WTC11 (cell line): ENCODE measurements around the gene RANBP6. TPM values are rescaled to one million over a fixed set of nuclear protein-coding genes. Genes with fewer than 3 reads are reported as not detected.

ENCODE experiments used
- ATAC-seq: fragments of 200-7000 bp; cut with Tn5 transposase; 2 replicates; pipeline ENCODE4 v1.10.0; 2021; ENCODE audit warnings: mild to moderate bottlenecking, moderate library complexity
- CTCF ChIA-PET: fragments of 300-600 bp; sonication (Branson Sonifier 250); formaldehyde crosslinking; loops from one replicate; lab custom pipeline; 2021; ENCODE audit warnings: antibody characterized with exemption; lab: Charles Lee
- POLR2A ChIA-PET: fragments of 350-600 bp; sonication (Branson Sonifier 250); formaldehyde crosslinking; loops from one replicate; lab custom pipeline; 2021; ENCODE audit warnings: antibody characterized with exemption; lab: Charles Lee
- DNase-seq: peaks from one replicate; pipeline ENCODE4 v3.0.0; 2021; ENCODE audit warnings: low spot score
- H3K27ac Mint-ChIP-seq: 2 replicates; pipeline ENCODE4 v1.8.0; 2021; ENCODE audit warnings: mixed read lengths
- H3K27me3 Mint-ChIP-seq: 2 replicates; pipeline ENCODE4 v1.8.0; 2021; ENCODE audit warnings: low read depth, mild to moderate bottlenecking, moderate library complexity, mixed read lengths
- H3K36me3 Mint-ChIP-seq: 2 replicates; pipeline ENCODE4 v1.8.0; 2021; ENCODE audit warnings: mixed read lengths
- H3K4me1 Mint-ChIP-seq: 2 replicates; pipeline ENCODE4 v1.8.0; 2022; ENCODE audit warnings: mixed read lengths
- H3K4me3 Mint-ChIP-seq: 2 replicates; pipeline ENCODE4 v1.8.0; 2021; ENCODE audit warnings: mild to moderate bottlenecking, moderate library complexity, mixed read lengths
- H3K9me3 Mint-ChIP-seq: 2 replicates; pipeline ENCODE4 v1.8.0; 2021; ENCODE audit warnings: mixed read lengths
- ATF1 ChIP-seq: sonication (generic); formaldehyde crosslinking; IDR thresholded peaks from 2 replicates; pipeline ENCODE4 v1.8.1; 2023; ENCODE audit warnings: mild to moderate bottlenecking, moderate library complexity, missing genetic modification reagents
- CDX4 ChIP-seq: fragments of 250-450 bp; sonication (Bioruptor Pico); IDR thresholded peaks from 2 replicates; pipeline ENCODE4 v1.9.0; 2021; ENCODE audit warnings: moderate library complexity, mild to moderate bottlenecking, inconsistent platforms, borderline replicate concordance
- FOXK1 ChIP-seq: sonication (generic); formaldehyde crosslinking; IDR thresholded peaks from 2 replicates; pipeline ENCODE4 v1.8.0; 2022; ENCODE audit warnings: mild to moderate bottlenecking, moderate library complexity, missing genetic modification reagents
- FOXP1 ChIP-seq: sonication (generic); formaldehyde crosslinking; IDR thresholded peaks from 2 replicates; pipeline ENCODE4 v1.8.0; 2022; ENCODE audit warnings: missing genetic modification reagents, mild to moderate bottlenecking, moderate library complexity, borderline replicate concordance
- GRHL2 ChIP-seq: fragments of 250-450 bp; sonication (Bioruptor Pico); IDR thresholded peaks from 2 replicates; pipeline ENCODE4 v1.8.0; 2022; ENCODE audit warnings: mild to moderate bottlenecking, moderate library complexity; ENCODE audit not compliant: insufficient replicate concordance, severe bottlenecking
- JAZF1 ChIP-seq: fragments of 250-450 bp; sonication (Bioruptor Pico); IDR thresholded peaks from 2 replicates; pipeline ENCODE4 v1.9.0; 2021; ENCODE audit warnings: moderate library complexity, mild to moderate bottlenecking, inconsistent platforms
- MXD4 ChIP-seq: fragments of 250-450 bp; sonication (Bioruptor Pico); IDR thresholded peaks from 2 replicates; pipeline ENCODE4 v1.8.0; 2021; ENCODE audit warnings: mild to moderate bottlenecking, moderate library complexity, borderline replicate concordance
- MYBL2 ChIP-seq: sonication (generic); formaldehyde crosslinking; IDR thresholded peaks from 2 replicates; pipeline ENCODE4 v1.8.1; 2023; ENCODE audit warnings: mild to moderate bottlenecking, moderate library complexity, missing genetic modification reagents
- RELA ChIP-seq: sonication (generic); formaldehyde crosslinking; IDR thresholded peaks from 2 replicates; pipeline ENCODE4 v1.8.1; 2022; ENCODE audit warnings: missing genetic modification reagents, mild to moderate bottlenecking, borderline replicate concordance
- SP1 ChIP-seq: sonication (generic); formaldehyde crosslinking; conservative IDR thresholded peaks from 2 replicates; pipeline ENCODE4 v1.8.1; 2022; ENCODE audit warnings: missing genetic modification reagents
- TEAD1 ChIP-seq: sonication (generic); formaldehyde crosslinking; IDR thresholded peaks from 2 replicates; pipeline ENCODE4 v1.8.0; 2022; ENCODE audit warnings: mild to moderate bottlenecking, missing genetic modification reagents
- ZNF138 ChIP-seq: sonication (generic); formaldehyde crosslinking; conservative IDR thresholded peaks from 2 replicates; pipeline ENCODE4 v1.8.1; 2022; ENCODE audit warnings: mild to moderate bottlenecking, moderate library complexity, missing genetic modification reagents
- ZNF423 ChIP-seq: fragments of 250-450 bp; sonication (Bioruptor Pico); IDR thresholded peaks from 2 replicates; pipeline ENCODE4 v2.1.2; 2022; ENCODE audit warnings: mild to moderate bottlenecking, moderate library complexity
- total RNA-seq: library from RNA; stranded (reverse); gene quantifications from 3 replicates; pipeline ENCODE4 v1.2.3, GENCODE V29; 2021
- TF ChIP-seq, protein P1 (sequence below): sonication (generic); formaldehyde crosslinking; IDR thresholded peaks from 2 replicates; pipeline ENCODE4 v1.8.1; 2022; ENCODE audit warnings: mild to moderate bottlenecking, moderate library complexity, missing genetic modification reagents
- TF ChIP-seq, protein P2 (sequence below): sonication (generic); formaldehyde crosslinking; IDR thresholded peaks from 2 replicates; pipeline ENCODE4 v1.8.1; 2023; ENCODE audit warnings: mild to moderate bottlenecking, missing genetic modification reagents
- TF ChIP-seq, protein P3 (sequence below): sonication (generic); formaldehyde crosslinking; IDR thresholded peaks from 2 replicates; pipeline ENCODE4 v1.8.1; 2023; ENCODE audit warnings: mild to moderate bottlenecking, missing genetic modification reagents
- TF ChIP-seq, protein P4 (sequence below): fragments of 250-450 bp; sonication (Bioruptor Pico); IDR thresholded peaks from 2 replicates; pipeline ENCODE4 v1.9.0; 2021; ENCODE audit warnings: mild to moderate bottlenecking
- TF ChIP-seq, protein P5 (sequence below): fragments of 250-450 bp; sonication (Bioruptor Pico); conservative IDR thresholded peaks from 2 replicates; pipeline ENCODE4 v1.9.0; 2021; ENCODE audit warnings: mild to moderate bottlenecking

RANBP6 gene
- total RNA-seq, 1 experiment from 2014 or later = 20.1 TPM

DNA sequence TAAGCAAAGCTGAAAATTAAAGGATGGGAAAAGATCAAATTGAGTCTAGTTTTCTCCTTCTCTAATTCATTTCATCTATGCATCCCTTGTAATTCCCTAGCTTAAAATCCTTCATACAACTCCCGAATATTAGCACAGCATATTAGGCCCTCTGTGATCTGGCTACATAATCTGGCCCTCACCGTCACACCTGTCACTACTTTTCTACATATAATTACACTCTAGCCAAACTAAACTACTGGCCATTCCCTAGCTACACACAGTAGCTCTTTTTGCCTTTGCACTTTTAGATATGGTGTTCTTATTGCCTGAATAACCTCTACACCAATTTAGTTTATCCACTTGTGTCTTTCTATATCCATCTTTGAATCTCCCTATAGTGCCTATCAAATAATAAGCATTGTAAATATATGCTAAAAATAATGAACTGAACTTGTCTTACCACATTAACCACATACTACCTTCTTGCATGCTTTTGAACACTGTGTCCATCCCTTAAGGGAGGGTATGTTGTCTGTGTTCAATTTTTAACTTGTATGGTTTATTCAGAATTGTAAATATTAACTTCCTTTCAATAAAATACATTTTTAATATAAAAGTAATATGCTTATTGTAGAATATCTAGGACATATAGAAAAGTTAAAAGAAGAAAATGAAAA, 15.9 kb downstream of the RANBP6 start:
- H3K27ac Mint-ChIP-seq = no peak overlapping the region
- peaks cover 8% of the 10 kb centered on the region for H3K4me1 Mint-ChIP-seq
- no peaks in the 10 kb centered on the region for H3K36me3 Mint-ChIP-seq
- no peaks in the 10 kb centered on the region for H3K9me3 Mint-ChIP-seq
- H3K27me3 Mint-ChIP-seq = no peaks in the 10 kb centered on the region
- TF ChIP-seq GRHL2 (CRISPR knock-in tag) (no peak), ZNF423 (CRISPR knock-in tag) (no peak), MYBL2 (CRISPR knock-in tag) (no peak), FOXK1 (CRISPR knock-in tag) (no peak), JAZF1 (CRISPR knock-in tag) (no peak), ATF1 (CRISPR knock-in tag) (no peak), SP1 (CRISPR knock-in tag) (no peak), TEAD1 (no peak), MXD4 (no peak), ZNF138 (CRISPR knock-in tag) (no peak), CDX4 (no peak), FOXP1 (no peak), RELA (CRISPR knock-in tag) (no peak)
- TF ChIP-seq, protein P1, sequence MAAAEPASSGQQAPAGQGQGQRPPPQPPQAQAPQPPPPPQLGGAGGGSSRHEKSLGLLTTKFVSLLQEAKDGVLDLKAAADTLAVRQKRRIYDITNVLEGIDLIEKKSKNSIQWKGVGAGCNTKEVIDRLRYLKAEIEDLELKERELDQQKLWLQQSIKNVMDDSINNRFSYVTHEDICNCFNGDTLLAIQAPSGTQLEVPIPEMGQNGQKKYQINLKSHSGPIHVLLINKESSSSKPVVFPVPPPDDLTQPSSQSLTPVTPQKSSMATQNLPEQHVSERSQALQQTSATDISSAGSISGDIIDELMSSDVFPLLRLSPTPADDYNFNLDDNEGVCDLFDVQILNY (CRISPR knock-in tag) = no peak
- TF ChIP-seq, protein P2, sequence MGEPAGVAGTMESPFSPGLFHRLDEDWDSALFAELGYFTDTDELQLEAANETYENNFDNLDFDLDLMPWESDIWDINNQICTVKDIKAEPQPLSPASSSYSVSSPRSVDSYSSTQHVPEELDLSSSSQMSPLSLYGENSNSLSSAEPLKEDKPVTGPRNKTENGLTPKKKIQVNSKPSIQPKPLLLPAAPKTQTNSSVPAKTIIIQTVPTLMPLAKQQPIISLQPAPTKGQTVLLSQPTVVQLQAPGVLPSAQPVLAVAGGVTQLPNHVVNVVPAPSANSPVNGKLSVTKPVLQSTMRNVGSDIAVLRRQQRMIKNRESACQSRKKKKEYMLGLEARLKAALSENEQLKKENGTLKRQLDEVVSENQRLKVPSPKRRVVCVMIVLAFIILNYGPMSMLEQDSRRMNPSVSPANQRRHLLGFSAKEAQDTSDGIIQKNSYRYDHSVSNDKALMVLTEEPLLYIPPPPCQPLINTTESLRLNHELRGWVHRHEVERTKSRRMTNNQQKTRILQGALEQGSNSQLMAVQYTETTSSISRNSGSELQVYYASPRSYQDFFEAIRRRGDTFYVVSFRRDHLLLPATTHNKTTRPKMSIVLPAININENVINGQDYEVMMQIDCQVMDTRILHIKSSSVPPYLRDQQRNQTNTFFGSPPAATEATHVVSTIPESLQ (CRISPR knock-in tag) = no peak
- TF ChIP-seq, protein P3, sequence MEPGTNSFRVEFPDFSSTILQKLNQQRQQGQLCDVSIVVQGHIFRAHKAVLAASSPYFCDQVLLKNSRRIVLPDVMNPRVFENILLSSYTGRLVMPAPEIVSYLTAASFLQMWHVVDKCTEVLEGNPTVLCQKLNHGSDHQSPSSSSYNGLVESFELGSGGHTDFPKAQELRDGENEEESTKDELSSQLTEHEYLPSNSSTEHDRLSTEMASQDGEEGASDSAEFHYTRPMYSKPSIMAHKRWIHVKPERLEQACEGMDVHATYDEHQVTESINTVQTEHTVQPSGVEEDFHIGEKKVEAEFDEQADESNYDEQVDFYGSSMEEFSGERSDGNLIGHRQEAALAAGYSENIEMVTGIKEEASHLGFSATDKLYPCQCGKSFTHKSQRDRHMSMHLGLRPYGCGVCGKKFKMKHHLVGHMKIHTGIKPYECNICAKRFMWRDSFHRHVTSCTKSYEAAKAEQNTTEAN (CRISPR knock-in tag) = no peak
- TF ChIP-seq, protein P4, sequence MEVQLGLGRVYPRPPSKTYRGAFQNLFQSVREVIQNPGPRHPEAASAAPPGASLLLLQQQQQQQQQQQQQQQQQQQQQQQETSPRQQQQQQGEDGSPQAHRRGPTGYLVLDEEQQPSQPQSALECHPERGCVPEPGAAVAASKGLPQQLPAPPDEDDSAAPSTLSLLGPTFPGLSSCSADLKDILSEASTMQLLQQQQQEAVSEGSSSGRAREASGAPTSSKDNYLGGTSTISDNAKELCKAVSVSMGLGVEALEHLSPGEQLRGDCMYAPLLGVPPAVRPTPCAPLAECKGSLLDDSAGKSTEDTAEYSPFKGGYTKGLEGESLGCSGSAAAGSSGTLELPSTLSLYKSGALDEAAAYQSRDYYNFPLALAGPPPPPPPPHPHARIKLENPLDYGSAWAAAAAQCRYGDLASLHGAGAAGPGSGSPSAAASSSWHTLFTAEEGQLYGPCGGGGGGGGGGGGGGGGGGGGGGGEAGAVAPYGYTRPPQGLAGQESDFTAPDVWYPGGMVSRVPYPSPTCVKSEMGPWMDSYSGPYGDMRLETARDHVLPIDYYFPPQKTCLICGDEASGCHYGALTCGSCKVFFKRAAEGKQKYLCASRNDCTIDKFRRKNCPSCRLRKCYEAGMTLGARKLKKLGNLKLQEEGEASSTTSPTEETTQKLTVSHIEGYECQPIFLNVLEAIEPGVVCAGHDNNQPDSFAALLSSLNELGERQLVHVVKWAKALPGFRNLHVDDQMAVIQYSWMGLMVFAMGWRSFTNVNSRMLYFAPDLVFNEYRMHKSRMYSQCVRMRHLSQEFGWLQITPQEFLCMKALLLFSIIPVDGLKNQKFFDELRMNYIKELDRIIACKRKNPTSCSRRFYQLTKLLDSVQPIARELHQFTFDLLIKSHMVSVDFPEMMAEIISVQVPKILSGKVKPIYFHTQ (CRISPR knock-in tag) = no peak
- TF ChIP-seq, protein P5, sequence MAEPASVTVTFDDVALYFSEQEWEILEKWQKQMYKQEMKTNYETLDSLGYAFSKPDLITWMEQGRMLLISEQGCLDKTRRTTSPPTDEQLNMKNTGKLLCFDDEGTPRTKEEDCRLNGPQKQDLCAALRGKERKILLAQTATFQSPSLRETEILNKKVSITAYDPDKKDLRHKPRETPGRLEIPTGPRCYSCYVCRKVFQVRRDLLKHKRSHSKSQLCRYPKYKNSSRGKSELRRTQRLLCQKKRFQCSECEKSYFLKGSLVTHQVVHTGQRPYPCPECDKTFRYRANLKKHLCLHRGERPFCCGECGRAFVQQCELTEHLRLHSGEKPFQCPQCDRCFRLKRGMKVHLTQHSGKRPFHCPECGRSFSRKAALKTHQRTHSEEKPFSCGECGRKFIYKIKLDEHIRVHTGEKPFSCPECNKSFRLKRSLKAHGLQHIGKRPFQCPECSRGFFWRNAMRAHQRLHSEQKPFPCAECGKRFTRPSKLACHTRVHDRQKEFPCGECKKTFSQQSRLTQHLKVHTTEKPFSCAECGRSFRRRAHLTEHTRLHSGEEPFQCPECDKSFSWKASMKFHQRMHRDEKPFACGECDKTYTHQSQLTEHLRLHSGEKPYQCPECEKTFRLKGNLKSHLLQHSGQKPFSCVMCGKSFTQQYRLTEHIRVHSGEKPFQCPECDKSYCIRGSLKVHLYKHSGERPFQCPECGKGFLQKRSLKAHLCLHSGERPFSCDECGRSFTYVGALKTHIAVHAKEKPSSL (CRISPR knock-in tag) = no peak
- H3K4me3 Mint-ChIP-seq = no peak overlapping the region
- ATAC-seq (no peak), DNase-seq (no peak)
- ChIA-PET POLR2A (no interaction called here), CTCF (no interaction called here)
